GM21367 (cell line): ENCODE results near the gene HDGFL2.

Experiments used
- ATAC-seq: cut with Tn5 transposase; IDR thresholded peaks from one replicate; pipeline ENCODE4 v1.9.1; 2021; ENCODE audit not compliant: unreplicated experiment

HDGFL2 gene

GRCh38 chr19:4496304-4496703, 24.2 kb downstream of the HDGFL2 start:
- ATAC-seq = no peak

DNA sequence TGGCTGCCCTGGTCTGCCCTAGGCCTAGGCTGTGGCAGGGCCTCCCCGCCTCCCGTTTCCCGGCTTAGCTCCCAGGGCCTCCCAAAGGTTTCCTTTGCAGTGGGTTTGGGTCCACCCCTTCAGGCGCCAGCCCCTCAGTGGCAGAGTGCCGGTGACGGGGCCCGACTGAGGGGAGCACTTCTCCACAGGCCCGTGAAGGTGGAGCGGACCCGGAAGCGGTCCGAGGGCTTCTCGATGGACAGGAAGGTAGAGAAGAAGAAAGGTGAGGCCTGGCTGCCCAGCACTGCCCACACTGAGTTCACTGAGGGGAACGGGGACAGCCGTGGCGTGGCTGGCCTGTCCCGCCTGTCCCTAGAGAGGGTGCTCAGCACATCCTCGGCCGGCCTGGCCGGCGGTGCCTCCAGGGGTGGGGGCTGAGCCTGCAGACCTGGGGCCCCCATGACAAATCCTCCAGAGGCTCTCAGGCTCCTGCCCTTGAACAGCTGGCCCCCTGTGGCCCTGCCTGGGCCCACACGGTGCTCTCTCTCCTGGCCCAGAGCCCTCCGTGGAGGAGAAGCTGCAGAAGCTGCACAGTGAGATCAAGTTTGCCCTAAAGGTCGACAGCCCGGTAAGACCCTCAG, 25.8 kb downstream of the HDGFL2 start:
- ATAC-seq = no peak

DNA sequence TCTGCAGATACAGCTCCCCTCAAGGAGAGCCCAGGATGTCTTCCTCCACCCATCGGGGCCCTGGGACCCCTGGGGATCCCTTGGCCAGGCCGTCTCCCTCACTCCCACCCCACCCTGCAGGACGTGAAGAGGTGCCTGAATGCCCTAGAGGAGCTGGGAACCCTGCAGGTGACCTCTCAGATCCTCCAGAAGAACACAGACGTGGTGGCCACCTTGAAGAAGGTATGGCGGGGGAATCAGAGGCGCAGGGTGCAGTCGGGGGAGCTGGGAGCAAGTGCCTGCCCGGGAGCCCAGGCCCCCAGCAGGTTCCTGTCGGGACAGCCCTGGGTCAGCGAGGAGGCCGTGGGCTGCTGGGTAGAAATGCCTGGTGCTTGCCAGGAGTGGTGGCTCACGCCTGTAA, 26.6 kb downstream of the HDGFL2 start:
- no peak for ATAC-seq

GRCh38 chr19:4499318-4499717, 27.2 kb downstream of the HDGFL2 start:
- ATAC-seq = no peak

GRCh38 chr19:4499855-4500254, 27.8 kb downstream of the HDGFL2 start:
- no peak for ATAC-seq

DNA sequence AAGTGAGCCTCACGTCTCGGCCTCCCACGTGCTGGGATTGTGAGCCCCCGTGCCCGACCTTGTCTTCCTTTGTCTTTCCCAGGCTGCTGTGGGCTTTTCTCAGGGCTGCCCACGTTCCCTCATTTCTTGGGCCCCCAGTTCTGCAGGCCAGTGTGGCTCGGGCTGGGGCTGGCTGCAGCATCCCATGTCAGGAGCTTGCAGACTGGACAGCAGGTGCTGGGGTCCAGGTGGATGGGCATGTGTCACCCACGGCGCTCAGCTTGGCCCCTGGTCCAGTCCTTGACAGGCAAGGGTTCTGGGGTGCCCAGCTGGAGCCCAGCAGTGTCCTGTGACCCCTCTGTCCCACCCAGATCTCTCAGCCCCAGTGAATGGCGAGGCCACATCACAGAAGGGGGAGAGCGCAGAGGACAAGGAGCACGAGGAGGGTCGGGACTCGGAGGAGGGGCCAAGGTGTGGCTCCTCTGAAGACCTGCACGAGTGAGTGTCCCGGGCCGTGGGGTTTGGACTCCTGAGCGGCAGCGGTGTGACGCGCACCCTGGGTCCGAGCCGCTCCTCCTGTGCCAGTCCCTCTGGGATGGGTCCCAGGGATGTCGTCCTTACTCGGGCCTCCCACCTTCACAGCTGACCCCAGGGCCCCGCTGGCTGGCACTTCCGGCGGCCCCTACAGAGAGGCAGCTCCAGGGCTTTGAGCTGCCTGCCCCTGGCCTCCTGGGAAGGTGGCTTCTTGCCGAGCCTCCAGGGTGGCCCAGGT, 28.9 kb downstream of the HDGFL2 start:
- ATAC-seq = no peak

DNA sequence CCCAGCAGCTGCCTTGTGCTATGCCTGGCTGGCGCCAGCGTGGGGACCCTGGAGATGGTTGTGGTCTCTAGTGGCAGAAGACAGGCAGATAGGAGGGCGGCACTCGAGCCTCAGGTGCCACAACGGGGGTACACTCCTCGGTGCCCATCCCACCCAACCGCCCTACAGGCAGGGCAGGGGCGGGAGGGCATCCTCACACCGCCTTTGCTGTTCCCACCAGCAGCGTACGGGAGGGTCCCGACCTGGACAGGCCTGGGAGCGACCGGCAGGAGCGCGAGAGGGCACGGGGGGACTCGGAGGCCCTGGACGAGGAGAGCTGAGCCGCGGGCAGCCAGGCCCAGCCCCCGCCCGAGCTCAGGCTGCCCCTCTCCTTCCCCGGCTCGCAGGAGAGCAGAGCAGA, 29.6 kb downstream of the HDGFL2 start:
- no peak for ATAC-seq

DNA sequence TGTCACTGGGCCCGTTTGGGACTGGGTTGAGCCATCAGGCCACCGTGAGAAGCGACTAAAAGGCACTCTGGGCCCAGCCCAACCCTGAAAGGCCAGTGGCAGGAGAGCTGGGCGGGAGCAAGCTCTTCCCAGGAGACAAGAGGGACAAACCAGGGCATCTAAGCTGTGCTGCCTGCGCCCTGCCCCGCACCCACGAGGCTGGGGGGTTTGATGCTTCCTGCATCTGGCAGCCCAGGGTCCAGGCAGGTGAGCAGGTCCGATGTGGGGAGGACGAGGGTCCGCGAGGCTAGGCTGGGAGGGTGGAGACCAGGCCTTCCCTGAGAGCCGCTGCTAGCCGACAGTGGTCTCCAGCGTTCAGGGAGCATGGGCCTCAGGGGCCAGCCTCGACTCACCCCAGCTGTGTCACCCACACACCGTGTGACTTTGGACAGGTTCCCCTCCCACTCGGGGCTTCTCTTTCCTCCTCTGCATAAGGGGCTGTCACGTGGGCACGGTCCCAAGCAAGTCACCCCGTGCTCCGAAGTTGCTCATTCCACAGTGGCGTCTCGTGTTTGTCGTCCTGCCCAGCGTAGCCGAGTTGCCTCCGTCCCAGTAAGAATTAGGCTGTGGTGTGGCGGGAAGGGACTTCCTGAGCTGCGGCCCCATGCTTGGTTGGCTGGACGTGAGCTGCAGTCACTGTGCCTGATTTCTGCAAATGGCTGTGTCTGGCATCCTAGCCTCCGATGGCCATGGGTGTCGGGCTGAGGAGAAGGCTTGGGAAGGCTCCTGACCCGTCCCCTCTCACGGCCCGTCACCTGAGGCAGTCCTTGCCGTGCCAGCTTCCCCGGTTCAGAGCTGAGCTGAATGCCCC, 30.4 kb downstream of the HDGFL2 start:
- no peak for ATAC-seq

- no peak for ATAC-seq
Observed at GRCh38 chr19:4503132-4503824, 31.2 kb downstream of the HDGFL2 start.

DNA sequence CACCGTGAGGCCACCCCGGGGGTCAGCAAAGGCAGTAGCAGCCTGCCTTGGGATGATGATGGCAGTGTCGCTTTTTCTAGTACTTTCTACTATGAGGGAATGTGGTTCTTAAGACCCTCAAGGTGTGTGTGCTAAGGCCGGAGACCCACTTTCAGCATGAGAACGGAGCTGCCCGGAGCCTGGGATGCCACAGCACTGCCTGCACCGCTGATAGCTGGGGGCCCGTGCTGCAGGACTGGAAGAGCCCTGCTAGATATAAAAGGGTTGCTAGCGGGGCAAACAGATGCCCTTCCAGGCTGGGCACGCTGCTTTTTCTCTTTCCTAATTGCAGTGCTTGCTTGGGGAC, 31.7 kb downstream of the HDGFL2 start:
- ATAC-seq = no peak

DNA sequence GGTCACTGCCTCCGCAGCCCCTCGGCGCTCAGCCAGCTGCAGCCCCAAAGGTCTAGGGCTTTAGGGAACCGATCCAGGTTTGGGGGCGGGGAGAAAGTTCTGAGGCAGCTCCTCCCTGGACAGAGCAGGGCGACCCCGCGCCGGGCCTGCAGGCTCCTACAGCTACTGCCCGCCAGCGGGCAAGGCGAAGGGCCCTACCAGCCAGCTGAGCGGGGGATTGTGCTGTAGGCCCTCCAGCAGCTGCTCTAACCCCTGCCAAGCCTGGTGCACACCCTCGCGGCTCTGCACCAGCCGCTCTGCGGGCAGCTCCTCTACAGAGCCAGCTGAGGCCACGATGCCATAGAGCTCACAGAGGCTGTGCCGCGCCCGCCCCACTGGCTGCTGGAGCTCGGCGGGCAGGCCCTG, 32.2 kb downstream of the HDGFL2 start:
- ATAC-seq = no peak

- ATAC-seq = no peak
Observed at GRCh38 chr19:4504891-4505569, 32.9 kb downstream of the HDGFL2 start.

DNA sequence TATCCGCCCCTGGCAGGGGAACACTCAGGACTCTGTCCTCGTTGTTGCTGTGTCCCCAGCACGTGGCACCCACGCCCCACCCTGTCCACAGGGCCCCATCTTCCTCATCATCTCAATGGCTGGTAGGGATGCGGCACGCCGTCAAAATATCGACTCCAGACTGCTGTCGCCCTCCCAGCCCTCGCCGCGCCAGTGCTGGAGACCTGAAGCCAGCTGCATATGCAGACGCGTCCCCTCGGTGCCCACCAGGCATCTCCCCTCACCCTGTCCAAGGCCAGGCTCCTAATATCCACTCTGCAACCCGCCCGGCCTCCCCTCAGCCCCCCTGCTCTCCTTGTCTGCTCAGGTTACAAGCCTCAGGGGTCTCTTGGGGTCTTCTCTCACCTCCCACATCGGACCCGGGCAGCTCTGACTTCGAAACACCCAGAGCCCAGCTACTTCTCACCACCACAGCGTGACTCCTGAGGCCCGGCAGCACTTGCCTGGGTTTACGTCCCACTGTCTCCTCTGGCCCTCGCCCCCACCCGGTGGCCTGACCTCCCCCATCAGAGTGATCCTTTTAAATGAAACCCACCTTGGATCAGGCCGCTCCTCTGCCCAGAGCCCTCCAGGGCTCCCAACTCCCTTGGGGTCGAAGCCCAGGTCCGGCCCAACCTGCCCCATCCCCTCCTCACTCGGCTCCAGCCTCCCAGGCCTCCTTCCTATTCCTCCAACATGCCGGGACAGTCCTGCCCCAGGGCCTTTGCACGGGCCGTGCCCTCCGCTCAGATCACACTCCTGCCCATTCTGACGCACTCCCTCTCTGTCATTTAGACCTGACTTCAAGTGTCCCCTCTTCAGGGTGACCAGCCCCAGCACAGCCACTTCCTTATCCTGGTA, 33.7 kb downstream of the HDGFL2 start:
- ATAC-seq = no peak

GRCh38 chr19:4506449-4507149, 34.5 kb downstream of the HDGFL2 start:
- no peak for ATAC-seq

DNA sequence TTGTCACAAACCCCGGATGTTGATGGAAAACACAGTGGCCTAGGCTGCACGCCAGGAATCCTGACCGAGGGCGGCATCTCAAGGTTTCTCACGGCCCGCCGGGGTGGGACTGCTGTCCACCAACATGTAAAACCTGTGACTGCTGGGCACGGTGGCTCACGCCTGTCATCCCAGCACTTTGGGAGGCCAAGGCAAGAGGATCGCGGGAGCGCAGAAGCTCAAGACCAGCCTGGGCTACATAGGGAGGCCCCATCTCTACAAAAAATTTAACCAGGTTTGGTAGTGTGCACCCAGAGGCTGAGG, 35.0 kb downstream of the HDGFL2 start:
- no peak for ATAC-seq

- no peak for ATAC-seq
Observed at GRCh38 chr19:4507804-4508203, 35.7 kb downstream of the HDGFL2 start.

GRCh38 chr19:4508698-4509097, 36.6 kb downstream of the HDGFL2 start:
- ATAC-seq = no peak

DNA sequence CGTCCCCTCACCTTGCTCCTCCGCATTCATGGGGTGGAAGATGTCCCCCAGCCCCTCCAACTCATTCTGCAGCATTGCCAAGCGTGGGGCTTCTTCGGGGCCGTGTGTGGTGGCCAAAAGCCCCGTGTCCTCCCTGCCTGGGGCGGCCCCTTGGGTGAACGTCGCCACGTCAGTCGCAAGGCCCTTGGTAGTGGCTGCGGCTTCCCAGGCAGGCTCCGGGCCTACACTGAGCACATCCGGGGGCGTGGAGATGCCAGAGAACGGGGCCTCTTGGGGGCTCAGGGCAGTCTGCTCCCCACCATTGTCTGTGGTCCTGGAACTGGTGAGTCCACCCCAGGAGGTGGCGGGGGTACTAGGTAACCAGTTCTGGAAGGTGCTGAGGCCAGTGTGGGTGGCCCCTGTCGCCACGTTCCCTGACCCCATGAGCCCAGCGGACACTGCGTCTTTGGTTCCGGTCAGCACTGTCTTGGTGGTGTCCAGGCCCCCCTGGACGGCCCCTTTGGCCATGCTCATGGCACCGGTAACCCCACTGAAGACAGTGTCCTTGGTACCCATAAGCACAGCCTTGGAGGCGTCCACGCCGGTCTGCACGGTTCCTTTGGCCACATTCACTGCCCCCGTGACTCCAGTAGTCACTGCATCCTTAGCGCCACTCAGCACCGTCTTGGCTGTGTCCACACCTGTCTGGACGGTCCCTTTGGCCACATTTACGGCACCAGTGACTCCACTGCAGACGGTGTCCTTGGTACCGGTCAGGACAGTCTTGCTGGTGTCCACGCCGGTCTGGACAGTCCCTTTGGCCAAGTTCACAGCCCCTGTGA, 38.5 kb downstream of the HDGFL2 start:
- ATAC-seq = no peak
